HG03280 (cell line): ENCODE data around the gene ZBTB40.

Source experiments
- ATAC-seq: cut with Tn5 transposase; IDR thresholded peaks from one replicate; pipeline ENCODE4 v1.9.1; 2021; ENCODE audit warnings: mild to moderate bottlenecking, moderate library complexity; ENCODE audit not compliant: unreplicated experiment

Gene ZBTB40

GRCh38 chr1:22431965-22432364 is 19.7 kb upstream of the ZBTB40 start:
- no peak for ATAC-seq

DNA sequence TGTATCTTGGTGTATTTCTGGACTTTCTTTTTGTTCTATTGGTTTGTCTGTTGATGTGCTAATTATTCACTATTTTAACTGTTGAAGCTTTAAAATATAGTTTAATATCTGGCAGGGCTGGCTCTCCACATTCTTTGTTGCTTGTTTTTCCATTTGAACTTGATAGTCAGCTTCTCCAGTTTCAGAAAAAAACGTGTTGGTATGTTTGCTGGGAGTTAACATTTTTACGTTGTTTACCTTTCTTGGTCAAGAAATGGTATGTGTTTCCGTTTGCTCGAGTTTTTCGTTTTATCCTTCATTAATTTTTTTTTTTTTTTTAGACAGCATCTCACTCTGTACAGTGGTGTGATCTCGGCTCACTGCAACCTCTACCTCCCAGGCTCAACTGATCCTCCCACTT is 16.9 kb upstream of the ZBTB40 start:
- ATAC-seq = no peak

GRCh38 chr1:22436948-22437347 is 14.7 kb upstream of the ZBTB40 start:
- no peak for ATAC-seq

DNA sequence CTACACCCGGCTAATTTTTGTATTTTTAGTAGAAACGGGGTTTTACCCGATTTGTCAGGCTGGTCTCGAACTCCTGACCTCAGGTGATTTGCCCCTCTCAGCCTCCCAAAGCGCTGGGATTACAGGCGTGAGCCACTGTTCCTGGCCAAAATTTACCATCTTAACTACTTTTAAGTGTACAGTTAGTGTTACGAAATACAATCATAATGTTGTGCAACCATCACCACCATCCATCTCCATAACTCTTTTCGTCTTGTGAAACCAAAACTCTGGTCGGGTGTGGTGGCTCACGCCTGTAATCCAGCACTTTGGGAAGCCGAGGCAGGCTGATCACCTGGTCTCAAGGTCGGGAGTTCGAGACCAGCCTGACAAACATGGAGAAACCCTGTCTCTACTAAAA is 14.1 kb upstream of the ZBTB40 start:
- ATAC-seq = no peak

DNA sequence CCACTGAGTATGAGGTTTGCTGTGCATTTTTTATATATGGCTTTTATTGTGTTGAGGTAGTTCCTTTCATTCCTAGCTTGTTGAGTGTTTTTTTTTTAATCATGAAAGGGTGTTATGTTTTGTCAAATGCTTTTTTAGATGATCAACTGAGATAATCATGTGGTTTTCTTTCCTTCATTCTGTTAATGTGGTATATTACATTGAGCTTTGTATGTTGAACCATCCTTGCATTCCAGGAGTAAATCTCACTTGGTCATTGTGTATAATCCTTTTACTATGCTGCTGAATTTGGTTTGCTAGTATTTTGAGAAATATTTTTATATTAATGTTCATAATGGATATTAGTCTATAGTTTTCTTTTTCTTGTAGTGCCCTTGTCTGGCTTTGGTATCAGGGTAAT is 11.1 kb upstream of the ZBTB40 start:
- no peak for ATAC-seq

- no peak for ATAC-seq
Observed at GRCh38 chr1:22442212-22442894, 9.3 kb upstream of the ZBTB40 start.

- ATAC-seq = no peak
Observed at GRCh38 chr1:22443332-22443731, 8.3 kb upstream of the ZBTB40 start.

DNA sequence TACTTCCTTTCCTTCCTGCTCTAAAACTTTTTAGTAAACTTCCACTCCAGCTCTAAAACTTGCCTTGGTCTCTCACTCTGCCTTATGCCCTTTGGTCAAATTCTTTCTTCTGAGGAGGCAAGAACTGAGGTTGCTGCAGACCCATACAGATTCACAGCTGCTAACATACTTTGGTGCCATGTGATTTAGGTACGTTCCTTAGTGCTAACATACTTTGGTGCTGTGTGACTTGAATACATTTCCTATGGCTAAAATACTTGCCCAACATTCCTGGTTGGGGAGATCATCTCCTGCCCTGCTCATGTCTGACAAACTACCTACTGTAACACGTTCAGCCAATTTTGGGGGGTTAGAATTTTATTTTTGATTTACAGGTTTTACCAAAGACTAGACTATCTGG is 6.8 kb upstream of the ZBTB40 start:
- ATAC-seq = no peak

- no peak for ATAC-seq
Observed at GRCh38 chr1:22447621-22448111, 4.0 kb upstream of the ZBTB40 start.

- ATAC-seq = no peak
Observed at GRCh38 chr1:22449636-22450035, 2.0 kb upstream of the ZBTB40 start.

DNA sequence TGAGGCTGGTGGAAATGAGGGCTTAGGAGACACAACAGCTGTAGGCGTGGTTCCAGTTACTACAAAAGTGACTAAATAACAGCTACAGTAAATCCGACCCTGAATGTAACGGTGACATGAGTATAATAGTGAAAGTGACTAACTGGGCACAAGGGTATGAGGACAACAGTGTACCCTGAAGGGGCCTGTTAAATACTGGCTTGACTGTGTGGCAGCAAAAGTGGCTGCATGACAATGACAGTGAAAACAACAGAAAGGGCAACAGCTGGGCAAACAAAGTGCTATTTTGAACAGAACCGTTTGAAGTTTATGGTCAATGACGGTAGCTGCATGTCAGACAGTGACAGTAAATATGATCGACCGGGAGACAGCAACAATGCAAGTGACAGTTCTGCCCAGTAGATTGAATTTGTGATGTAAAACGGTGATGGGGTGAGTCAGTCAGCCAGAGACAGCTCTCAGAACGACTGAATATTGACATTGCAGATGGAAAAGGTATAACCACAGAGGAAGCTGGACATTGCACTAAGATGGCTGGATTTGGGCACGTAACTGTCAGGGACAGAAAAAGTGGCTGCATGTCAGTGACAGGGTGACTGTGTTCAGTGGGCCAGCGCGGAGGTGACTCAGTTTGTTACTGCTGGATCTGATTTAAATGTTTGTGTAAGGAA is 1.2 kb upstream of the ZBTB40 start:
- ATAC-seq = no peak

DNA sequence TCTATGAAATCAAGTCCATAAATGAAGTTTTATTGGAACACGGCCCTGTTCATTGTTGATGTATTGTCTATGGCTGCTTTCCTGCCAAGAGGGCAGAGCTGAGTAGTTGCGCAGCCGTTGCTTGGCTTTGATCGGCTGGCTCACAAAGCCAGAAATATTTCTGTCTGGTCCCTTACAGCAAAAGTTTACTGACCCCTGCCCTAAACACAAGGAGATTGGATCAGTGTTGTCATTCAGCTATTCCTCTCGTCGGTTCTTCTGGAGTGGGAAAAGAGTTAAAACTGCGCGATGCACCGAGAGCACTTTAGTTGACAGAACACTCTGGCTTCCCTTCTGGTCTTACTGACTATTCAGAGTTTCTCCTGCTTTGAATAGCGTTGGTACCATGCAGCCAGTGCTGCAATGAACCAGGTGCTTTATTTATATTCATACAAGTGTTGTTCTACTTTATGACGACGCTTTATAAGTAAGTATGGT is 868 bp downstream of the ZBTB40 start:
- peak; percentile 19 for ATAC-seq

GRCh38 chr1:22453181-22453580 is 1.5 kb downstream of the ZBTB40 start:
- no peak for ATAC-seq

GRCh38 chr1:22454476-22455056 is 2.9 kb downstream of the ZBTB40 start:
- ATAC-seq = no peak

DNA sequence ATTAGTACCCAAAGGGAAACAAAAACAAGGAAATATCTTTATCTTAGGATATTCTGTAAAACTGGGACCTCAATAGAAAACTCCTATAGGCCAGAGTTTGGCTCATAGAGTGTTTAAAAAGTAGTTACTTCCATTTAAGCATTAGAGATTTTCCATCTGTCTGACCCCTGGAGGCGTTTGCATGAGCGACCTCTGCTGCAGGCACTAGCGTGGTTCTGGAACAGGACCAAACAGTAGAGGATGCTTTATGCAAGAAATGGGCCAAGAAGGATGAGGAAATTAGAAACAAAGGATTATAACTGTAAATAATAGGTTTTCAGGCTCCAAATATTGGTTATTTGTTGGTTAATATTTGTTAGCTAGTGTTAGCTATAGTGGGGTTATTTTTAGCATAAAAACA is 5.7 kb downstream of the ZBTB40 start:
- ATAC-seq = no peak

- no peak for ATAC-seq
Observed at GRCh38 chr1:22457836-22458235, 6.2 kb downstream of the ZBTB40 start.

DNA sequence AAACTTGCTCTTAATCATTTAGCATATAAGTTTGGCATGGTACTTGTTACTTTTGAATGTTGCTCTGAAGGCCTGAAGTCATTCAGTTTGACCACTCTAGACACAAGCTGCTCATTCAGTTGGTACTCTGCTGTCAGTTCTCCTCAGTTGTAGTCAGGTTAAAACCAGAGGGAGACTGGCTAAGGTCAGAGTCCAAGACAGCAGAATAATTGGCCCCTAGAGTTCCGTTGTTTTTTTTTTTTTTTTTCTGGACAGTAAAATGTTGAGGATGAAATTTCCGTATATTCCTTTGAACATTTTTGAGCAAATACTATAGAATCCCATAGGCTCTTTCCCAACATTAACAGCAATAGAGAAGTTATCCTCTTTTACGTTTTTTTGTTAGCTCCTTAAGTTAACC is 9.4 kb downstream of the ZBTB40 start:
- ATAC-seq = no peak

GRCh38 chr1:22461678-22462527 is 10.3 kb downstream of the ZBTB40 start:
- ATAC-seq = no peak

DNA sequence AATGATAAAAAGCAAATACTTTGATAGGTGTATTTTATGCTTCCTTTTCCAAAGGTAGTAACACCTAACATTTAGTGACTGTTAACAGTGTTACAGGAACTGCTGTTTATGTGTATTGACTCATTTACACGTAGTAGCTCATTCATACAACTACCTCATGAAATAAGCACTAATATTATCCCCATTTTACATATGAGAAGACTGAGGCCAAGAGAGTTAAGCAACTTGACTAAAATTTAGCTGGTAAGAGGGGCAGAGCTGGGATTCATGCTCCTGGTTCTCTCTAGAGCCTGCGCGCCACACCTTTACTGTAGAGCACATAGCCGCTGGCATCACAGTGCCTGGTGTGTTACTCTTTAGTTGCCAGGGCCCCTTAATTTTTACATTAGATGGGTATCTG is 11.3 kb downstream of the ZBTB40 start:
- ATAC-seq = no peak

- no peak for ATAC-seq
Observed at GRCh38 chr1:22465015-22465565, 13.4 kb downstream of the ZBTB40 start.

GRCh38 chr1:22465671-22466070 is 14.0 kb downstream of the ZBTB40 start:
- ATAC-seq = no peak
